Tibial nerve (tissue), 4 donors: ENCODE measurements around the gene ARR3. TPM values are rescaled to one million over a fixed set of nuclear protein-coding genes. Genes with fewer than 3 reads are reported as not detected.
"Not testable (repeated sequence)": the region's sequence is repeated elsewhere in the genome, so short reads cannot be mapped to it uniquely, and the experiment has no call there.

ENCODE experiments used
- DNase-seq, 2 donors: peaks; one replicate each; pipeline ENCODE4 v3.0.0-alpha.2; 2019; ENCODE audit warnings: low spot score in 2 of 2
- H3K27ac ChIP-seq, 4 donors: fragments of 200-600 bp; sonication (generic) in 3 of 4; one replicate each; pipeline ENCODE4 v1.5.1; 2017 to 2019; ENCODE audit warnings: mild to moderate bottlenecking in 1 of 4
- H3K27me3 ChIP-seq, 2 donors: fragments of 200-600 bp; sonication (generic) in 1 of 2; one replicate each; pipeline versions ENCODE4 v1.5.1 to v1.6.0; 2017 to 2019
- H3K36me3 ChIP-seq, 3 donors: fragments of 200-600 bp; sonication (generic); one replicate each; pipeline ENCODE4 v1.5.1; 2018 to 2019
- H3K4me1 ChIP-seq, 4 donors: fragments of 200-600 bp; sonication (generic) in 3 of 4; one replicate each; pipeline ENCODE4 v1.5.1; 2017 to 2019
- H3K4me3 ChIP-seq, 4 donors: fragments of 200-600 bp; sonication (generic) in 3 of 4; one replicate each; pipeline ENCODE4 v1.5.1; 2017 to 2019; ENCODE audit warnings: mild to moderate bottlenecking in 1 of 4, moderate library complexity in 1 of 4
- H3K9me3 ChIP-seq, 4 donors: fragments of 200-600 bp; sonication (generic) in 3 of 4; one replicate each; pipeline ENCODE4 v1.5.1; 2017 to 2019
- CTCF ChIP-seq, 5 experiments: fragments of 200-600 bp in 3 of 5; fragments of 450-650 bp in 2 of 5; sonication (generic) in 3 of 5; IDR thresholded peaks; one replicate each; pipeline ENCODE4 v1.5.1; 2016 to 2019; ENCODE audit warnings: antibody characterized with exemption in 5 of 5, mild to moderate bottlenecking in 3 of 5, moderate library complexity in 2 of 5
- EP300 ChIP-seq, 2 donors: sonication (generic); formaldehyde crosslinking; IDR thresholded peaks; one replicate each; pipeline ENCODE4 v1.6.1; 2017; ENCODE audit warnings: antibody characterized with exemption in 2 of 2, mild to moderate bottlenecking in 1 of 2
- POLR2A ChIP-seq, 2 donors: fragments of 450-650 bp; IDR thresholded peaks; one replicate each; pipeline ENCODE4 v1.6.1; 2017; ENCODE audit warnings: antibody characterized with exemption in 2 of 2, mild to moderate bottlenecking in 2 of 2, moderate library complexity in 2 of 2
- WGBS, 2 donors: methylation state at CpG; one replicate each; pipeline ENCODE4 v1.1.5; 2018; 5-methylcytosine and 5-hydroxymethylcytosine counted together
- total RNA-seq, 4 donors: library from RNA; depleted of rRNA; stranded (reverse); fragments of >200 nt; gene quantifications; one replicate each; pipeline ENCODE4 v1.1.0, GENCODE V29; 2016

ARR3 gene
- total RNA-seq, 4 donors from 2014 or later: not detected

- no peaks in the 10 kb centered on the region for H3K9me3 ChIP-seq
- H3K27ac ChIP-seq: no peak overlapping the region
- H3K4me1 ChIP-seq: no peaks in the 10 kb centered on the region
- no peaks in the 10 kb centered on the region for H3K36me3 ChIP-seq
- no peak for TF ChIP-seq CTCF (IDR thresholded peaks at IDR 0.05)
- no peak for TF ChIP-seq EP300 (IDR thresholded peaks at IDR 0.05)
- no peak for TF ChIP-seq POLR2A (IDR thresholded peaks at IDR 0.05)
- H3K27me3 ChIP-seq: no peaks in the 10 kb centered on the region
- DNase-seq: no peak
- H3K4me3 ChIP-seq: no peak overlapping the region
- 65 to 75% methylated on average over 4 to 5 of the region's 5 CpGs for WGBS, 2 donors
Measured at GRCh38 chrX:70257423-70258288, 10.5 kb upstream of the ARR3 start.

GRCh38 chrX:70260104-70260503, 8.0 kb upstream of the ARR3 start, which contains the start of gene P2RY4:
Gene P2RY4 (minus strand): TSS chrX:70260204. CDS start chrX:70259624, 580 bp downstream.
- WGBS, 2 donors: 56 to 68% methylated on average over 4 of the region's 4 CpGs
- H3K9me3 ChIP-seq: no peaks in the 10 kb centered on the region
- H3K36me3 ChIP-seq: no peaks in the 10 kb centered on the region
- H3K27me3 ChIP-seq: no peaks in the 10 kb centered on the region
- no peak within 1 kb of the TSS for H3K27ac ChIP-seq
- no peaks in the 10 kb centered on the region for H3K4me1 ChIP-seq
- no peak for DNase-seq
- H3K4me3 ChIP-seq: no peak within 1 kb of the TSS
- TF ChIP-seq POLR2A (IDR thresholded peaks at IDR 0.05) (no peak), CTCF (IDR thresholded peaks at IDR 0.05) (no peak), EP300 (IDR thresholded peaks at IDR 0.05) (no peak)

GRCh38 chrX:70262952-70263567, 5.1 kb upstream of the ARR3 start:
- no peaks in the 10 kb centered on the region for H3K9me3 ChIP-seq
- TF ChIP-seq POLR2A (IDR thresholded peaks at IDR 0.05): no peak
- TF ChIP-seq CTCF (IDR thresholded peaks at IDR 0.05): no peak
- TF ChIP-seq EP300 (IDR thresholded peaks at IDR 0.05): no peak
- H3K4me1 ChIP-seq: no peaks in the 10 kb centered on the region
- H3K4me3 ChIP-seq: no peak overlapping the region
- WGBS, 2 donors: 18 to 20% methylated on average over 7 of the region's 7 CpGs
- H3K27me3 ChIP-seq: no peaks in the 10 kb centered on the region
- no peak overlapping the region for H3K27ac ChIP-seq
- DNase-seq: no peak
- no peaks in the 10 kb centered on the region for H3K36me3 ChIP-seq

GRCh38 chrX:70264784-70265183, 3.4 kb upstream of the ARR3 start:
- no peaks in the 10 kb centered on the region for H3K9me3 ChIP-seq

GRCh38 chrX:70274029-70274428, 5.9 kb downstream of the ARR3 start:
- H3K36me3 ChIP-seq, H3K9me3 ChIP-seq: not testable (repeated sequence)

More at GRCh38 chrX:70264784-70265183, 3.4 kb upstream of the ARR3 start:
- Histone ChIP-seq H3K36me3 (no peaks in the 10 kb centered on the region), H3K27ac (no peak overlapping the region), H3K4me1 (no peaks in the 10 kb centered on the region), H3K4me3 (no peak overlapping the region), H3K27me3 (no peaks in the 10 kb centered on the region)
- WGBS, 2 donors: 38 to 67% methylated on average over 3 of the region's 3 CpGs
- DNase-seq: no peak
- TF ChIP-seq POLR2A (IDR thresholded peaks at IDR 0.05) (no peak), CTCF (IDR thresholded peaks at IDR 0.05) (no peak), EP300 (IDR thresholded peaks at IDR 0.05) (no peak)

More at GRCh38 chrX:70274029-70274428, 5.9 kb downstream of the ARR3 start:
- DNase-seq, H3K4me1 ChIP-seq, H3K4me3 ChIP-seq, H3K27me3 ChIP-seq, H3K27ac ChIP-seq: not testable (repeated sequence)
- WGBS, 2 donors: 78 to 82% methylated on average over 6 to 7 of the region's 7 CpGs
